Endothelial cell of umbilical vein (primary cell): ENCODE data around the gene MLYCD. TPM values are rescaled to one million over a fixed set of nuclear protein-coding genes. Genes with fewer than 3 reads are reported as not detected.

Experiments used
- BruUV-seq: library from RNA; stranded (reverse); fragments of 400-500 nt; replicated peaks from 2 replicates; lab custom pipeline; 2021; lab: Mats Ljungman, UMichigan
- CTCF ChIA-PET: fragments of 300-600, 350-600 bp; sonication (Branson Sonifier 250); formaldehyde crosslinking; loops from one replicate; lab custom pipeline; 2021; ENCODE audit warnings: antibody characterized with exemption, inconsistent platforms; lab: Charles Lee
- POLR2A ChIA-PET: fragments of 300-600, 350-600 bp; sonication (Branson Sonifier 250); formaldehyde crosslinking; loops from one replicate; lab custom pipeline; 2021; ENCODE audit warnings: antibody characterized with exemption, inconsistent platforms; lab: Charles Lee
- DNase-seq: peaks from one replicate; pipeline ENCODE4 v3.0.0-alpha.2; 2011; ENCODE audit warnings: low read depth, low spot score
- FAIRE-seq: peaks from 2 replicates; lab custom pipeline; 2011; peaks lifted over from hg19 to GRCh38; lab: Jason Lieb, UNC
- H2AFZ ChIP-seq: 2 replicates; pipeline ENCODE4 v1.6.0; 2012; ENCODE audit warnings: low read depth, low read length, control low read depth, inconsistent platforms
- H3K27ac ChIP-seq: 2 replicates; pipeline ENCODE4 v1.5.1; 2011; ENCODE audit warnings: low read depth, mild to moderate bottlenecking, control low read depth, low read length, moderate library complexity; ENCODE audit not compliant: insufficient read depth
- H3K27me3 ChIP-seq, 2 experiments: 2 replicates each; pipeline versions ENCODE4 v1.6.0 to v1.6.1; 2011; ENCODE audit warnings: low read length in 2 of 2, mixed read lengths in 1 of 2; ENCODE audit not compliant: control insufficient read depth in 2 of 2, insufficient read depth in 2 of 2
- H3K36me3 ChIP-seq, 2 experiments: 2 replicates in 1 of 2; 3 replicates in 1 of 2; pipeline ENCODE4 v1.5.1; 2011; ENCODE audit warnings: low read length in 2 of 2, mild to moderate bottlenecking in 1 of 2, moderate library complexity in 1 of 2; ENCODE audit not compliant: control insufficient read depth in 2 of 2, insufficient read depth in 2 of 2; ENCODE audit errors: extremely low read depth in 1 of 2
- H3K4me1 ChIP-seq: 3 replicates; pipeline ENCODE4 v1.5.1; 2011; ENCODE audit warnings: mild to moderate bottlenecking, low read length; ENCODE audit not compliant: control insufficient read depth, insufficient read depth; ENCODE audit errors: extremely low read depth
- H3K4me2 ChIP-seq: 2 replicates; pipeline ENCODE4 v1.6.1; 2011; ENCODE audit warnings: low read length, control low read depth, mixed read lengths; ENCODE audit not compliant: insufficient read depth
- H3K4me3 ChIP-seq, 3 experiments: fragments of 200-600 bp in 1 of 3; sonication (generic), shearing (Covaris generic) in 1 of 3; replicated peaks in 1 of 3; 2 replicates each; pipeline ENCODE4 v1.5.1; 2011 to 2016; ENCODE audit warnings: control low read depth in 3 of 3, low read length in 3 of 3, mild to moderate bottlenecking in 2 of 3, inconsistent platforms in 1 of 3, low read depth in 1 of 3, moderate library complexity in 1 of 3; ENCODE audit not compliant: insufficient read depth in 1 of 3
- H3K79me2 ChIP-seq: 2 replicates; pipeline ENCODE4 v1.6.0; 2012; ENCODE audit warnings: low read length, inconsistent platforms; ENCODE audit not compliant: control insufficient read depth, insufficient read depth
- H3K9ac ChIP-seq: replicated peaks from 2 replicates; pipeline ENCODE3; 2011; ENCODE audit warnings: low read length, control low read depth; ENCODE audit not compliant: insufficient read depth; ENCODE audit errors: extremely low read depth
- H3K9me1 ChIP-seq: replicated peaks from 3 replicates; pipeline ENCODE4 v1.6.0; 2011; ENCODE audit warnings: mild to moderate bottlenecking, low read length; ENCODE audit not compliant: control insufficient read depth, insufficient read depth; ENCODE audit errors: extremely low read depth
- H3K9me3 ChIP-seq: replicated peaks from 2 replicates; pipeline ENCODE4 v1.5.1; 2012; ENCODE audit warnings: low read length, inconsistent platforms; ENCODE audit not compliant: control insufficient read depth, insufficient read depth
- H4K20me1 ChIP-seq: replicated peaks from 2 replicates; pipeline ENCODE3; 2011; ENCODE audit warnings: mild to moderate bottlenecking, low read length; ENCODE audit not compliant: control insufficient read depth, insufficient read depth; ENCODE audit errors: extremely low read depth
- EZH2 ChIP-seq: IDR thresholded peaks from 2 replicates; pipeline ENCODE4 v1.6.1; 2012; ENCODE audit warnings: borderline replicate concordance, low read depth, mild to moderate bottlenecking, moderate library complexity, low read length, inconsistent platforms; ENCODE audit not compliant: severe bottlenecking
- FOS ChIP-seq: IDR thresholded peaks from 2 replicates; pipeline ENCODE4 v1.6.1; 2011; ENCODE audit warnings: mild to moderate bottlenecking, low read length, moderate library complexity, borderline replicate concordance; ENCODE audit not compliant: insufficient read depth
- GATA2 ChIP-seq: IDR thresholded peaks from 2 replicates; pipeline ENCODE4 v1.7.0; 2011; ENCODE audit warnings: low read depth, mild to moderate bottlenecking, moderate library complexity, mixed read lengths, low read length; ENCODE audit not compliant: insufficient read length, insufficient read depth
- JUN ChIP-seq: IDR thresholded peaks from 2 replicates; pipeline ENCODE4 v1.6.1; 2011; ENCODE audit warnings: borderline replicate concordance, low read depth; ENCODE audit not compliant: insufficient read length, insufficient read depth
- MYC ChIP-seq: IDR thresholded peaks from one replicate; pipeline ENCODE4 v1.6.1; 2011; ENCODE audit warnings: mild to moderate bottlenecking, low read depth, low read length
- POLR2A ChIP-seq: IDR thresholded peaks from 2 replicates; pipeline ENCODE4 v1.6.1; 2012; ENCODE audit warnings: low read depth, mild to moderate bottlenecking, control low read depth, low read length
- POLR2AphosphoS5 ChIP-seq: IDR thresholded peaks from 2 replicates; pipeline ENCODE4 v1.6.1; 2012; ENCODE audit warnings: low read depth, mild to moderate bottlenecking, control low read depth, low read length, moderate library complexity; ENCODE audit not compliant: insufficient read depth
- dilution Hi-C: fragments of 300-500 bp; cut with MboI; formaldehyde crosslinking; loops from one replicate; pipeline ENCODE4 v1.15.0; 2019; ENCODE audit warnings: low sequenced_read_pairs; ENCODE audit not compliant: extremely low pct_ligation_motif_present
- intact Hi-C: fragments of 100-400 bp; cut with micrococcal nuclease; formaldehyde crosslinking; loops from one replicate; pipeline ENCODE4 v1.10.0; 2022
- polyA plus RNA-seq, 4 experiments: library from polyadenylated mRNA; depleted of rRNA in 3 of 4; stranded (reverse) in 3 of 4; unstranded in 1 of 4; fragments of >200 nt; gene quantifications; 2 replicates each; pipeline versions ENCODE4 v1.2.1 to v1.2.3, GENCODE V29; 2011 to 2012; ENCODE audit warnings: missing spikeins in 1 of 4
- total RNA-seq: library from RNA; stranded (reverse); gene quantifications from 2 replicates; pipeline ENCODE4 v1.2.3, GENCODE V29; 2021
- TF ChIP-seq, protein P1 (sequence below), 2 donors: IDR thresholded peaks; 1 replicate in 1 of 2; 2 replicates in 1 of 2; pipeline ENCODE4 v1.5.1; 2011; ENCODE audit warnings: low read length in 2 of 2, mild to moderate bottlenecking in 2 of 2, moderate library complexity in 2 of 2, control low read depth in 1 of 2, inconsistent platforms in 1 of 2, low read depth in 1 of 2; ENCODE audit not compliant: insufficient read depth in 1 of 2; ENCODE audit errors: extremely low read depth in 1 of 2
- TF ChIP-seq, protein P2 (sequence below): IDR thresholded peaks from 2 replicates; pipeline ENCODE4 v1.6.1; 2011; ENCODE audit not compliant: insufficient read depth, insufficient read length

Gene MLYCD
- total and polyA plus RNA-seq, 2 donors (not counting 3 experiments of a cell fraction or from before 2014, with no cell fraction given): 2.0 to 3.4 TPM

DNA sequence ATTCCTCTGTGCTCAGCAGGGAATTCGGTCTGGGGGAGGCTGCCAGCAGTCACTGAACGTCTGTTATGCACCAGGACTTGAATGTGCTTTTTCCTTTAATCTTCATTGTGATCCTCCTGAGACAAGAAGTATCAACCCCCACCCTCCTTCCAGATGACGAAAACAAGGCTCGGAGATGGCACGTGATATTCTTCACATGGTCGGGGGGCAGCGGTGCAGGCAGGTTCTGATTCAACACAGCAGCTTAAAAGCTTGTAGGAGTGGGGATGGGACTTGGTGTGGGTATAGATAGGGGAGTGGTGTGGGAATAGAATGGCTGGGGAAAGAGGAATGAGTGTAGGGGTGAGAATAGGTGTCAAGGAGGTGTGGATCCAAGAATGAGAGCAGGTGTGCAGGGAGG lies 75.6 kb downstream of the MLYCD start:
- dilution Hi-C loops (no loop called here), intact Hi-C loops (no loop called here)
- Histone ChIP-seq H2AFZ (no peak overlapping the region), H3K4me2 (no peak overlapping the region), H3K27ac (no peak overlapping the region), H3K4me3 (no peak overlapping the region), H3K27me3 (no peaks in the 10 kb centered on the region), H3K79me2 (no peaks in the 10 kb centered on the region), H3K9me1 (no peaks in the 10 kb centered on the region), H4K20me1 (no peaks in the 10 kb centered on the region), H3K9ac (no peak overlapping the region), H3K4me1 (no peaks in the 10 kb centered on the region), H3K9me3 (no peaks in the 10 kb centered on the region), H3K36me3 (no peaks in the 10 kb centered on the region)
- BruUV-seq: no TSS peak
- no peak for FAIRE-seq
- ChIA-PET POLR2A (no interaction called here), CTCF (no interaction called here)
- no peak for DNase-seq
- TF ChIP-seq FOS (no peak), EZH2 (no peak), GATA2 (no peak), POLR2AphosphoS5 (no peak), MYC (no peak), POLR2A (no peak), JUN (no peak)
- TF ChIP-seq, protein P1, sequence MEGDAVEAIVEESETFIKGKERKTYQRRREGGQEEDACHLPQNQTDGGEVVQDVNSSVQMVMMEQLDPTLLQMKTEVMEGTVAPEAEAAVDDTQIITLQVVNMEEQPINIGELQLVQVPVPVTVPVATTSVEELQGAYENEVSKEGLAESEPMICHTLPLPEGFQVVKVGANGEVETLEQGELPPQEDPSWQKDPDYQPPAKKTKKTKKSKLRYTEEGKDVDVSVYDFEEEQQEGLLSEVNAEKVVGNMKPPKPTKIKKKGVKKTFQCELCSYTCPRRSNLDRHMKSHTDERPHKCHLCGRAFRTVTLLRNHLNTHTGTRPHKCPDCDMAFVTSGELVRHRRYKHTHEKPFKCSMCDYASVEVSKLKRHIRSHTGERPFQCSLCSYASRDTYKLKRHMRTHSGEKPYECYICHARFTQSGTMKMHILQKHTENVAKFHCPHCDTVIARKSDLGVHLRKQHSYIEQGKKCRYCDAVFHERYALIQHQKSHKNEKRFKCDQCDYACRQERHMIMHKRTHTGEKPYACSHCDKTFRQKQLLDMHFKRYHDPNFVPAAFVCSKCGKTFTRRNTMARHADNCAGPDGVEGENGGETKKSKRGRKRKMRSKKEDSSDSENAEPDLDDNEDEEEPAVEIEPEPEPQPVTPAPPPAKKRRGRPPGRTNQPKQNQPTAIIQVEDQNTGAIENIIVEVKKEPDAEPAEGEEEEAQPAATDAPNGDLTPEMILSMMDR (IDR thresholded peaks at IDR 0.05; ENCODE audit: extremely low read depth in 1 of 2, insufficient read depth in 1 of 2, low read depth in 1 of 2, low read length in 2 of 2): no peak
- TF ChIP-seq, protein P2, sequence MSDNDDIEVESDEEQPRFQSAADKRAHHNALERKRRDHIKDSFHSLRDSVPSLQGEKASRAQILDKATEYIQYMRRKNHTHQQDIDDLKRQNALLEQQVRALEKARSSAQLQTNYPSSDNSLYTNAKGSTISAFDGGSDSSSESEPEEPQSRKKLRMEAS: no peak
